ENCODE data around the gene RBMX. TPM values are rescaled to one million over a fixed set of nuclear protein-coding genes. Genes with fewer than 3 reads are reported as not detected.

The RBMX gene
- total RNA-seq, 2 experiments from 2014 or later, result 310 to 317 TPM

DNA sequence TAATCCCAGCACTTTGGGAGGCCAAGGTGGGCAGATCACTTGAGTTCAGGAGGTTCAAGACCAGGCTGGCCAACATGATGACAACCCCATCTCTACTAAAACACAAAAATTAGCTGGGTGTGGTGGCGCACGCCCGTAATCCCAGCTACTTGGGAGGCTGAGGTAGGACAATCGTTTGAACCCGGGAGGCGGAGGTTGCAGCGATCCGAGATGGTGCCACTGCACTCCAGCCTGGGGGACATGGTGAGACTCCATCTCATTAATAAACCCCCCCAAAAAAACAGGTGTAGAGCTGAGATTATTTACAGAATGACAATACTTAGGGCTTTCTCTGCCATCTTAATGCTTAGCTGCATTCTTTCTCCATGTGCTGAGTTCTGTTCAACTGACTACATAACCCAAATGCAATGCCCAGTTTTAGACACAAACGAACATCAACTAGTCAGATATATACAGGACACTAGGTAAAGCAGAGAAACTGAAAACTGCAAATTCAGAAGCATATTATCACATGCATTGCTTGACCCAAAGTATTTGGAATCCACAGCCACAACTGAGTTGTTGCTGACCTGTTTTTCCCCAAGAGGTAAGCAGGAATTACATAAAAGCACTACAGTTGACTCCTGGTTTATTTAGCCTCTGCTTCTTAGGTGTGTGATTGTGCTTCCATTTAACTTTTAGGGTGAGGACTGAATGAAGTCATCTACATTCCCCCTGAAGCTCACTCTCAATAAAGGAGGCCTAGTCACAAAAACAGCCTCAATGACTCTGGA is 12.1 kb downstream of the RBMX start:
- intact Hi-C loops (cut with DNase I, micrococcal nuclease), result loop anchor here in 1 of 2 experiments (10.0 kb wide), 1 partner anchor 46 kb away; no protein-coding TSS in a partner anchor
- peak overlapping the region; percentile 65 for H3K27ac Mint-ChIP-seq
- H3K4me3 Mint-ChIP-seq, result no peak overlapping the region

GRCh38 chrX:136867518-136867917 is 13.0 kb downstream of the RBMX start:
- POLR2A ChIA-PET, result interaction anchor here (1.0 to 3.3 kb wide), 3 partner anchors 12 to 114 kb away, joined by 4 to 27 read pairs (median 5); partner anchors contain the start of gene RBMX
- Histone ChIP-seq H3K27me3 (ENCODE audit: control insufficient read depth in 1 of 2, insufficient read depth in 2 of 2, low read length in 2 of 2) (no peaks in the 10 kb centered on the region), H3K36me3 (ENCODE audit: insufficient read depth, low read length) (peaks cover 44% of the 10 kb centered on the region), H3K4me3 (ENCODE audit: low read length) (no peak overlapping the region), H3K27ac (ENCODE audit: low read depth in 1 of 2, low read length in 2 of 2) (no peak overlapping the region), H3K9me3 (ENCODE audit: control insufficient read depth in 1 of 2, insufficient read depth in 1 of 2, low read length in 2 of 2) (no peaks in the 10 kb centered on the region), H3K4me1 (ENCODE audit: insufficient read depth, low read length) (peaks cover 7% of the 10 kb centered on the region)
- ATAC-seq (ENCODE audit: poor library complexity) (no peak), DNase-seq (no peak)
- Mint-ChIP-seq H3K9me3 (no peaks in the 10 kb centered on the region), H3K27me3 (no peaks in the 10 kb centered on the region), H3K36me3 (ENCODE audit: low read depth) (peaks cover 83% of the 10 kb centered on the region), H3K27ac (peak overlapping the region; percentile 65), H3K4me1 (ENCODE audit: low read depth) (peaks cover 43% of the 10 kb centered on the region), H3K4me3 (no peak overlapping the region)
- CTCF ChIA-PET, result interaction anchor here (1.4 kb wide), 1 partner anchor 57 kb away, joined by 3 read pairs; no protein-coding TSS in a partner anchor
- intact Hi-C loops (cut with DNase I, micrococcal nuclease), result loop anchor here in 1 of 2 experiments (10.0 kb wide), 1 partner anchor 47 kb away; no protein-coding TSS in a partner anchor
- TF ChIP-seq CTCF (IDR thresholded peaks at IDR 0.05), result no peak

More for the DNA sequence above, 12.1 kb downstream of the RBMX start:
- H3K9me3 Mint-ChIP-seq, result no peaks in the 10 kb centered on the region
- CTCF ChIA-PET, result interaction anchor here (0.6 kb wide), 1 partner anchor 11 kb away, joined by 3 read pairs; no protein-coding TSS in a partner anchor
- no peak for TF ChIP-seq CTCF (IDR thresholded peaks at IDR 0.05)
- DNase-seq (no peak), ATAC-seq (ENCODE audit: poor library complexity) (no peak)
- Histone ChIP-seq H3K4me3 (ENCODE audit: low read length) (no peak overlapping the region), H3K36me3 (ENCODE audit: insufficient read depth, low read length) (peaks cover 44% of the 10 kb centered on the region), H3K27me3 (ENCODE audit: control insufficient read depth in 1 of 2, insufficient read depth in 2 of 2, low read length in 2 of 2) (no peaks in the 10 kb centered on the region), H3K9me3 (ENCODE audit: control insufficient read depth in 1 of 2, insufficient read depth in 1 of 2, low read length in 2 of 2) (no peaks in the 10 kb centered on the region), H3K27ac (ENCODE audit: low read depth in 1 of 2, low read length in 2 of 2) (no peak overlapping the region), H3K4me1 (ENCODE audit: insufficient read depth, low read length) (peaks cover 7% of the 10 kb centered on the region)
- peaks cover 84% of the 10 kb centered on the region for H3K36me3 Mint-ChIP-seq (ENCODE audit: low read depth)
- H3K4me1 Mint-ChIP-seq (ENCODE audit: low read depth), result peaks cover 45% of the 10 kb centered on the region
- H3K27me3 Mint-ChIP-seq, result no peaks in the 10 kb centered on the region
- POLR2A ChIA-PET, result interaction anchor here (1.0 to 3.3 kb wide), 3 partner anchors 11 to 115 kb away, joined by 3 to 27 read pairs (median 4); partner anchors contain the start of gene RBMX

GRCh38 chrX:136867096-136867491 is 13.4 kb downstream of the RBMX start:
- intact Hi-C loops (cut with DNase I, micrococcal nuclease), result loop anchor here in 1 of 2 experiments (10.0 kb wide), 1 partner anchor 48 kb away; no protein-coding TSS in a partner anchor
- TF ChIP-seq CTCF (IDR thresholded peaks at IDR 0.05), result no peak
- H3K36me3 Mint-ChIP-seq (ENCODE audit: low read depth), result peaks cover 83% of the 10 kb centered on the region

More at GRCh38 chrX:136867096-136867491, 13.4 kb downstream of the RBMX start:
- Histone ChIP-seq H3K36me3 (ENCODE audit: insufficient read depth, low read length) (peaks cover 43% of the 10 kb centered on the region), H3K9me3 (ENCODE audit: control insufficient read depth in 1 of 2, insufficient read depth in 1 of 2, low read length in 2 of 2) (no peaks in the 10 kb centered on the region), H3K4me3 (ENCODE audit: low read length) (no peak overlapping the region), H3K27me3 (ENCODE audit: control insufficient read depth in 1 of 2, insufficient read depth in 2 of 2, low read length in 2 of 2) (no peaks in the 10 kb centered on the region), H3K27ac (ENCODE audit: low read depth in 1 of 2, low read length in 2 of 2) (no peak overlapping the region), H3K4me1 (ENCODE audit: insufficient read depth, low read length) (peaks cover 7% of the 10 kb centered on the region)
- H3K27me3 Mint-ChIP-seq, result no peaks in the 10 kb centered on the region
- no peaks in the 10 kb centered on the region for H3K9me3 Mint-ChIP-seq
- peak overlapping the region; percentile 65 for H3K27ac Mint-ChIP-seq
- no peak overlapping the region for H3K4me3 Mint-ChIP-seq
- no peak for ATAC-seq (ENCODE audit: poor library complexity)
- DNase-seq, result no peak
- CTCF ChIA-PET, result interaction anchor here (1.4 kb wide), 1 partner anchor 58 kb away, joined by 3 read pairs; no protein-coding TSS in a partner anchor
- POLR2A ChIA-PET, result interaction anchor here (1.0 to 3.3 kb wide), 3 partner anchors 13 to 114 kb away, joined by 4 to 27 read pairs (median 5); partner anchors contain the start of gene RBMX
- peaks cover 40% of the 10 kb centered on the region for H3K4me1 Mint-ChIP-seq (ENCODE audit: low read depth)

Data from CD4-positive, alpha-beta T cell (primary cell).